RPMI8226 (cell line): ENCODE measurements around the gene TSPAN8.
"Not testable (repeated sequence)": the region's sequence is repeated elsewhere in the genome, so short reads cannot be mapped to it uniquely, and the experiment has no call there.

Source experiments
- DNase-seq: peaks from one replicate; pipeline ENCODE4 v3.0.0-alpha.2; 2015

The TSPAN8 gene

DNA sequence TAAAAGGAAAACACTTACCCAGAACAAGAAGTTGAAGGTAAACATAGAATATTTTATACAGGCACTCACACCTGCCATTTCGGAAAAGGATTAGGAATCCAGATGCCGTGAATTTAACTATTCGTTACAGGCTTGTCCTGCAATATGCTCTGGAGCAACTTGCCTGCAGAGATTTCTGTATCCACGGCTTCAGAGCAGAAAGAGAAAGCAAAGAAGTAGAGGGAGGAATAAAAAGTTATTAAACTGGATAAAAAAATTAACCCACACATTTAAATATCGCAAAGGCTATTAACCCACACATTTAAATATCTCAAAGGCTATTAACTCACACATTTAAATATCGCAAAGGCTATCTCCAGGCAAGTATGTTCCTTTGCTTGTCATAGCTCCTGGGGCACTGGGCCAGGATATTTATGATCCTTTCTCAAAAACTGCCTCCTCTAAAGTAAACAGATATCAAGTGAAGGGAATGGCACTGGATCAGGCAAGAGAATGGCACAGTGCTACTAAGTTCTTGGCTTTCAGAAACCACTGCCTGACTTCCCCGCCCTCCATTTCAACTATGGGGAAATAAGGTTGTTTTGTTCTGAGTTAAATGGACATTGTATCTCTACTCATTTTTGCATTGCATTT lies at the start of gene TSPAN8:
Gene TSPAN8 (minus strand): TSS at position 399 of the 633 bp plus-strand sequence. CDS start 321 bp downstream, at position 78.
- no peak for DNase-seq

DNA sequence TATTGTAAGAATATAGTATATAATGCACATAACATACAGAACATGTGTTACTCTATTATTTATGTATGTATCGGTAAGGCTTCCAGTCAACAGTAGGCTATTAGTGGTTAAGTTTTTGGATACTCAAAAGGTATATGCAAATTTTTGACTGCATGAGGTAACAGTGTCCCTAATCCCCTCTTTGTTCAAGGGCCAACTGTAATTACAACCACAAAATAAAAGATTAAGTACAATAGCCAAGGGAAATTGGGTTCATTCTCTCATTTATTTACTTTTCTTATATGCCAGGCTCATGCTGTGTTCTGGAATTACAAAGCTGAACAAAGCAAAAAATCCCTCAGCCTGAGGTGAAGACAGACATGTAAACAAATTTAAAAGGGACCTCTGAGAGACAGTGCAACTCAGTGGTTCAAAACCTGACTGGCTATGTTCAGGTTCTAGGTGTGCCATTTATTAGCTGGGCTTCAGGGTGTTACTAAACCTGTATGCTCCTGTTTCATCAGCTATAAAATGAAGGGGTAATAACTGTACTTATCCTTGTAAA lies 43.4 kb upstream of the TSPAN8 start:
- no peak for DNase-seq

DNA sequence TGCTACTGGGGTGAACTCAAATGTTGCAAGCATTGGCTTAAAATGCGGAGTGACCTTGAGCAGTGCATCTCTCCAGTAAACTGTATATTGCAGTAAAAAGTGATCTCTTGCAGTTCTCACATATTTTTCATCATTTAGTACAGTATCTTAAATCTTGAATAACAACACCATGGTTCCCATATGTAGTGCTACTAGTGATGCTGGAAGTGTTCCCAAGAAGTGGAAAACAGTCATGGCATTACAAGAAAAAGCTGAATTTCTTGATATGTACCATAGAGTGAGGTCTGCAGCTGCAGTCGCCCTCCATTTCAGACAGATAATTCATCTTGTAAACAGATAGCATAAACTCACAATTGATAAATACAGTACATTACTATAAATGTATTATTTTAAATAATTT lies 42.9 kb upstream of the TSPAN8 start:
- no peak for DNase-seq

DNA sequence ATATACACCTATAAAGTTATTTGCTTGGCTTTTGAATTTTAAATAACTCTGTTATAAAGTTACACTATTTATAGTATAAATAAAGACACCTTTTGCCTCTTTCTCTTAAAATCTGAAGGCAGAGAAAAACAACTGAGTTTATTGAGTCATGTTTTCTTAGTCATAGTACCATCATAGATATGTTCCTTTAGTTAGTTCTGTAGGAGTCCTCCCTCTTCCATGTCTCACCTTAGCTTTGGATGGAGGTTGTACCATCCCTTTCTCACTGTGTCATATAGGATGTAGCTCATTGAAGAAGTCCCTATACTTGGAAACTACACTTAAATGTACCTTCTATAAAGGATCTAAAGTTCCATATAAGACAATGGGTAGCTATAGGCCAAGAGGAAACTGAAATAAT lies 39.7 kb upstream of the TSPAN8 start:
- no peak for DNase-seq

DNA sequence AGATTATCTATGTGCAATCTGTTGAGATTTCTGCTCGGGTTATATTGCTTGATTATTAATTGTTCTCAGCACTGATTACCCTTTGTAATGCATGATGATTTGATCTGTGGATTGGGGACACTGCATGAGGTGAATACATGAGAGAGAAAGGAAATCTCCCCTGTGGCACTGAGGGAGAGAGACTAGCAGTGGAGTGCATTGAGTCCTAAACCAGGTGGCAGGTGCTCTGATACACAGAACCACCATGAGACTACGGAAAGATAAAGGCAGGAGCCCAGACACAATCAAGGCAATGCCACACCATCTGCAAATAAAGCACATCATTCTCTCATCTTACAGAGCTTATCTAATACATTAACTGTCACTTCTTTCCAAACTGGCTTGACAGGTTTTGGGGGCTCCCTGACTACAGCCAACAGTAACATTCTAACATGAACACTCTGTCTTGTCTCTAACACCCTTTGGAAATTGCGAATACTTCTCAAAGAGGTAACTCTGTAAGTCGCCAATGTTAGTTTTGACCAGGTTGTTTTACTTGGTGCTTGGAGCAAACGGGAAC lies 37.6 kb upstream of the TSPAN8 start:
- no peak for DNase-seq

DNA sequence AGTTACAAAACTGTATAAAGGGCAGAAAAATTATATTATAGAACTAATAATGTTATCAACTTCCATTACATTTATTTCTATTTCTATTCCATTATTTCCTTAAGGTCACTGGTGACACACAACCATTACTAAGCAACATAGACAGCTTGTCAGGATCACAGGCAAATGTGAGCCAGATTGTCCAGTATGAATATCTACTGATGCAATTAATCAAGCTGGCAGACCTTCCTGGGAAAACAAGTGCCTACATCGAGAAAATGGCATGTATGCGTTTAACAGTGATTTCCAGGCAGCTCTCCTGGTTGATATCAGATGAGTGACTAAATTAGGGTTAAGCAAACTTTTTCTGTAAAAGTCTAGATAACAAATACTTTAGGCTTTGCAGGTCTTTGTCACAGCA lies 36.9 kb upstream of the TSPAN8 start:
- DNase-seq: no peak

DNA sequence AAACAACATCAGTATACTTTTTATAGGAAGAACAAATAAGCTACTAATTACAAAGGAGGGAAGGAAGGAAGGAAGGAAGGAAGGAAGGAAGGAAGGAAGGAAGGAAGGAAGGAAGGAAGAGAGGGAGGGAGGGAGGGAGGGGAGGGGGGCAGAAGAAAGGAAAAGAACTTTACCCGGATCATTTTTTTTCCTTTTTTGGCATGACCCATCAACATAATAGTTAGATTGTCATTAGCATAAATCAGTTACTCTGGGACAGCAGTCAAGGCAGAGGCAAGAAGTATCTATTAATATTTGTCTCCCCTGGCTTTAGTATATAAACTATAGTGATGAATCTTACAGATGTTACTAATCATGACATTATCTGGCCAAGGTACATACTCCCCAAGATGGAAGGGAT lies 35.2 kb upstream of the TSPAN8 start:
- no peak for DNase-seq

DNA sequence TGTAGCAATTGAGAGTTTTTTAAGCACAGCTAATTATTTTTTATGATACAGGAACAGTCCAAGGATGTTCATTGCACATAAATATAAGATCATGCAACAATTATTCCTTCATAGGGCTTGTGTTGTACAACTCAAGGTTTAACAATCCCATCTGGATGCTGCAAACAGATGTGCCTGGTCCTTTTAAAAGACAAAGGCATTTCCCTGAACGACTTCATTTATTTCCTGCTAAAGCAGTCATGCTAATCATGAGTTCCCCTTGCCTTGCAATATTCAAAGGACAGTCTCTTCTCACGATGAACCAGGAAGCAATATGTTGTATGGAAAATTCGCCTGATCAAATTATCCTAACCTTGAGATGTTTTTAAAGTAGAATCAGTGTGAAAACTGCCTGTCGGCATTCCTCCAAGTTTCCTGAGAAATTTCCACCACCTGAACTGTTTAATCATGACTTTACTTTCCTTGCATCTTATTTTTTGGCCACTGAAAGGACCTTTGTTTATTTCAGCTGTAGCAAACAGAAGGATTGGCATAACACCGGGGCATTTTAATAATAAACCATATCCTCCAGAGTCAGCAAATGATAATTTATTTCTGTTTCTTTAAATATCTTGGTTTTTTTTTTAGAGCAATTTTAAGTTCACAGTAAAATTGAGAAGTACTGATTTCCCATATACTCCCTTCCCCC lies 33.9 kb upstream of the TSPAN8 start:
- DNase-seq: no peak

DNA sequence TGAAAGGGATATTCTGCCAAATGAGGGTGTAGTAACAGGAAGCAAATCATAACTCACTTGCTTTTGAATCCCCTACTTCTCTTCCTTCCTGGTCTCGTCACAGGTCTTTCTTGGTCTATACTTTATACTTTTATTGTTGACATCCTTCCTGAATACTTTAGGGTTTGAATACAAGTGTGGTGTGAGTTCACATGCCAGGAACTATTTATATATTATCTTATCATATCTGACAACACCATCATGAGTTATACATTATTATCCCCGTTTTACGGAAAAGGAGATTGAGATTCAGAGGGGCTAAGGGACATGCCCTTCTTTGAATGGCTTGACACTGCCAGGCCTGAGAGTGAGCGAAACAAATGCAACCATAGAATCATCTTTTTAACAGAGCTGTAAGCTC lies 33.0 kb upstream of the TSPAN8 start:
- no peak for DNase-seq

DNA sequence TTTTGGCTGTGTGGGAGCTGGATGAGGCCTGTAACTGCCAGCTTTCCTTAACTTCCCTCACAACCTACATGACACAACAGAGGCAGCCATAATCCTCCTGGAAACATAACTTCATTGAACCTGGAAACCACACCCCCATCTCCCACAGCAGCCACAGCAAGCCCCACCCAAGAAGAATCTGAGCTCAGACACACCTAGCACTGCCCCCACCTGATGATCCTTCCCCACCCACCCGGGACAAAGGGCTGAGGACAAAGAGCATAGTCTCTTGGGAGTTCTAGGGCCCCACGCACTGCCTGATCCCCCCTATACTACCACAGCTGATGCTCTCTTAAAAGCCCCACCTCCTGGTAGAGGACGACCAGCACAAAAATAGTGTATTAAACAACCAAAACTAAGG lies 29.6 kb upstream of the TSPAN8 start:
- DNase-seq: no peak

DNA sequence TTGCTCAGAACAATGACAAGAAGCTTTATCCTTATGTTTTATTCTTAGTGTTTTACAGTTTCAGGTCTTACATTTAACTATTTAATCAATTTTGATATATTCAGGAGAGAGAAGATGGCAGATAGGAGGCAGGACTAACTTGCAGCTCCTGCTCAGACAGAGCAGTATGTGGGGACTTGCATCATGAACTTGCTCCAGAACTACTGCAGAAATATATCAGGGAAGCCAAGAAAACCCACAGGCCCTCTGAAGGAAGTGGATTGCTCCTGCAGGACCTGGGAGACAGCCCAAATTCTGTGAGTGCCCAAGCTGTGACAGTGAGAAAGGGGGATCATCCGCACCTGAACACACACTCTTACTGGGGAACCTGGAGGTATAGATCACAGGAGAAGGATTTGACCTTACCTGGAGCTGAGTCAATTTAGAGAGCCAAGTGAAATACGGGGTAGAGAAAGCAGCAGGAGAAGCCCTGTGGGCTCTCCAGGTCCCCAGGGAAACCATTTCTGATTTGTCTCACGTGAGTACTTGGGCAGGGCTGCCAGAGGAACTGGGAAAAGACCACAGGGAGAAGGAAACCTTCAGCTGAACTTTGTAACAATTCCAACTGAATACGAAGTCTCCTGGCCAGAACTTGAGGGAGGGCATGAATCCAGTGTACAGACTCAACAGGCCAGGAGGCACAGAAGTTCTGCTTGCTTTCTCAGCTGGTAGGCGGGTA lies 28.9 kb upstream of the TSPAN8 start:
- no peak for DNase-seq

DNA sequence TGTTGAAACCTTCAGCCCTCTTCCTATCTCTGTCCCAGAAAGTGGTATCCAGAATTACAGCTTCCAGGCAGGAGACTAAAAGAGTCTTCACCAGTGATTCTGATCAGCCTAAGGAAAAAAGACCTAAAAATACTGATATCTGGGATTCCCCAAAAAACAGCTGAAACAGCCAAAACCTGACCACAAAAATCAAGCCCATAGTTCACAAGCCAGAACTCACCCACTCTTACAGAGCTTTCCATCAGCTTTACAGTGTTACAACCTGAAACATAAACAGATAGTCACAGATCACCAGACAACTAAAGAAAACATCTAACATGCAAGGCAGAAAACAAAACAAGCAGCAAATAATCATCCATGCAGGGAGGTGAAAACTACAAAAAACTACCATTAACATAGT lies 26.0 kb upstream of the TSPAN8 start:
- DNase-seq: no peak

DNA sequence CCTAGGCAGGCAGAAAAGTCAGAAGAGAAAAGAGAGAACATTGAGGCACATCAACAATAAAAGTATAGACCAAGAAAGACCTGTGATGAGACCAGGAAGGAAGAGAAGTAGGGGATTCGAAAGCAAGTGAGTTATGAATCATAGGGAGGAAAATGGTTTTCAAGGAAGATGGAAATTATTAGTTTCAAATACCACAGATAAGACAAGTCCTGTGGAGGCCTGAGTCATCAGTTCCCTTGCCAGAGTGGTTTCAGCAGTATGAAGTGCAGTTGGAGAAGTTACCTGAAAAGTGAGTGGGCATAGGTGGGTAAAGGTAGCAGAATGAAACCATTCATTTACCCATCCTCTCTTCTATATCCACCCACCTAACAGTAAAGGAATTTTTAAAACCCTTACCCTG lies 25.2 kb upstream of the TSPAN8 start:
- DNase-seq: no peak

DNA sequence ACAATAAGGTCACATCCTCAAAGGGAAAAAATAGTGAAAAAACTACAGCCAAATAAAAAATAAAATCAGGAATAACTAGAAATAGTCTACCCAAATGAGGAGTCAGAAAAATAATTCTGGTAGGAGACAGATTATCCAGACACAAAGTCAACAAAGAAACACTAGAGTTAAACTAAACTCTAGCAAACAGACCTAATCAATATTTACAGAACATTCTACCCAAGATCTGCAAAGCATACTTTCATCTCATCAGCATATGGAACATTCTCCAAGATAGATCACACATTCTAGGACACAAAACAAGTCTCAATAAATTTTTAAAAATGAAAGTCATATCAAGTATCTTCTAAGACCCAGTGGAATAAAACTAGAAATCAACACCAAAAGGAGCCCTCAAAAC lies 20.4 kb upstream of the TSPAN8 start:
- no peak for DNase-seq

DNA sequence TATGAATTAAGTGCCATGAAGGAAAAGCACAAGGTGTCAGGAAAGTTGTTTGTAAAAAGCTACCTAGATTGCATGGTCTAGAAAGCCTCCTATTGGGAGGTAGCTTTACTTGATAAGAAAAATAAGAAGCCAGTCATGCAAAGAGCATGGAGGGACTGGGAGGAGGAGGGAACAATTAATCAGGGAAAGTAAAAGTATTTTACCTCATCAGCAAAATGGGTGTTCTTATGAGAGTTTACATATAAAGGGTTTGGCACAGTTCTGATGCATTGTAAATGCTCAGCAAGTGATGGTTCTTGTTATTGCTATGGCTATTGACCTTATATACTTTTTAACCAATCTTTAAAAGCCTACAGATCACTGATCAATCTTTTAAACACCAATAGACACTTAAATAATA lies 17.0 kb upstream of the TSPAN8 start:
- DNase-seq: no peak

DNA sequence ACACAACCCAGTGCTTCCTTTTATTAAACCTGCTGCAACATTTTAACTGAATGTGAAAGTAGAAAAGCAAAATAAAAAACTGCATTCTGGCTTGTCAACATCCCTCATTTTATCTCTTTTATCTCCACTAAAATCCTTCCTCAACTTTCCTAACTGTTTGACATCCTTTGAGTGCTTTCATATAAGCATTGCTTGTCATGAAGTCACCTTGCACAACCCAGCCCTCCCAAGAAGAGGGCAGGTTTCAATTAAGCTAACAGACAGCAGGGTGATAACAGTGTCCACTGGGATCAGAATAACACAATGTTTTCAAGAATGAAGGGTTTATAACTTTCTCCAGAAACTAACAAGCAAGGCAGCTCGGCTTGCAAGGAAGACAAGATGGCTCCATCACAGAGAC lies 16.3 kb upstream of the TSPAN8 start:
- DNase-seq: no peak

DNA sequence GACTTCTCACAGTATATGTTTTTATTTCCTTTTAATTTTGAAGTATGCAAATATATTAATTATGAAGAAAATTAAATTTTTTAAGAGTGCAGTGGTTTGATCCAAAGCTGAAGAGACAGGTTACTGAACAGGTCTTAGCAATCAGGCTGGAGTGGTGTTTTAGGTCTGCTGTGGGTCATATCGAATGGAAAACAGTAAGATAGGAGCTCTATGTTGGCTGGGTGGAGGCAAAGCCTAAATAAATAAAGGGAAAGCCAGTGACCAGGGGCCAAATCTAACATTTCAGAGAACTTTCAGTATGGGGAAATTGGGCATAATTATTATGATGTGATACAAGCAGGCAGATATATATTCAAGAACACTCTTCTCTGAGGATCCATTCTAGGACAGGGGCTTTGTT lies 12.7 kb upstream of the TSPAN8 start:
- no peak for DNase-seq

DNA sequence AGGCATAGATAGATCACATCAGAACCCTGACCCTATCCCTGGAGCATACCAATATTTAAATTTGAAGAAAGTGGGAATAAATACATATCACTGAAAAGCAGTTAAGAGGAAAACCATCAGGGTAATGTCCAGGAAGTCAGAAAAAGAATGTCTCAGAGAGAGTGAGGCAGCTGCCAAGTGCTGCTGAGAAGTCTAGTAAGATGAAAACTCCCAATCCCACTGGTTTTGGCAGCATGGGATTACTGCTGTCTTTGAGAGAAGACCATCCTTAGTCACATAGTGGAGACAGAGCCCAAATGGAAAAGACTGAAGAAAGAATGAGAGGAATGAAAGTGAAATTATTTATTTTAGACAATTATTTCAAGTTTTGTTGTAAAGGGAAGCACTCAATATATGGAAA lies 11.5 kb upstream of the TSPAN8 start:
- no peak for DNase-seq

DNA sequence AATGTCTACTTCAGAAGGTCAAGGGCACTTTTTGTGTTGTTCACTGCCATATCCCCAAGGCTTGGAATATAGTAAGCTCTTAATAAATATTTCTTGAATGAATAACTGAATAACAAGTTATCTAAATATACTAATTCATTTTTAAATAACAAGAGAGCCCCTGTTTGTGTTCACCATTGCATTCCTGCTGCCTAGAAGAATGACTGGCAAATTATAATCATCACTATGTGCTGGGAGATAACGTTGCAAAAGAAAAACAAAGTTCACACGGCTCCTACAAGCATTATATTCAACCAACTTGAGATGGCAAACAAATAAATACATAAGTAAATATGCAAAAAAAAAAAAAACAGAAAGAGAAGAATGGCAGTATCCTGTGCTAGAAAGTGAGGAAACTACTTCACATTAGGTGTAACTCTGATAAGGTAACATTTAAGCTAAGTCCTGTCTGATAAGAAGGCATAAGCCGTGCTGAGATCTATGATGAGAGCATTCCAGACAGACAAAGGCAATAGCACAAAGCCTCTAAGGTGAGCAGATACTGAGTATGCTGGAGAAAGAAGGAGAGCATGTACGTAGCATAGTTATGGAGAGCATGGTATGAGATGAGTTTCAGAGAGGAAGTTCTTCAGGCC lies 9.2 kb upstream of the TSPAN8 start:
- no peak for DNase-seq

DNA sequence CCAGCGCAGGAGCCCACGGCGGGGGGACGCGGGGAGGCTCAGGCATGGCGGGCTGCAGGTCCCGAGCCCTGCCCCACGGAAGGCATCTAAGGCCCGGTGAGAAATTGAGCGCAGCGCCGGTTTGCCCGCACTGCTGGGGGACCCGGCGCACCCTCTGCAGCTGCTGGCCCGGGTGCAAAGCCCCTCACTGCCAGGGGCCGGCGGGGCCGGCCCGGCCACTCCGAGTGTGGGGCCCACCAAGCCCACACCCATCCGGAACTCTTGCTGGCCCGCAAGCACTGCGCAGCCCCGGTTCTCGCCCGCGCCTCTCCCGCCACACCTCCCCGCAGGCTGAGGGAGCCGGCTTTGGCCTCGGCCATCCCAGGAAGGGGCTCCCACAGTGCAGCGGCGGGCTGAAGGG lies 8.5 kb upstream of the TSPAN8 start:
- DNase-seq: no peak

DNA sequence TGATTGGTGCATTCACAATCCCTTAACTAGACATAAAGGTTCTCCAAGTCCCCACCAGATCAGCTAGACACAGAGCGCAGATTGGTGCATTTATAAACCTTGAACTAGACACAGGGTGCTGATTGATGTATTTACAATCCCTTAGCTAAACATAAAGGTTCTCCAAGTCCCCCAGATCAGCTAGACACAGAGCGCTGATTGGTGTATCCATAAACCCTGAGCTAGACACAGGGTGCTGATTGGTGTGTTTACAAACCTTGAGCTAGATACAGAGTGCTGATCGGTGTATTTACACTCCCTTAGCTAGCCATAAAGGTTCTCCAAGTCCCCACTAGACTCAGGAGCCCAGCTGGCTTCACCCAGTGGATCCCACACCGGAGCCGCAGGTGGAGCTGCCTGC lies 8.0 kb upstream of the TSPAN8 start:
- DNase-seq: not testable (repeated sequence)

DNA sequence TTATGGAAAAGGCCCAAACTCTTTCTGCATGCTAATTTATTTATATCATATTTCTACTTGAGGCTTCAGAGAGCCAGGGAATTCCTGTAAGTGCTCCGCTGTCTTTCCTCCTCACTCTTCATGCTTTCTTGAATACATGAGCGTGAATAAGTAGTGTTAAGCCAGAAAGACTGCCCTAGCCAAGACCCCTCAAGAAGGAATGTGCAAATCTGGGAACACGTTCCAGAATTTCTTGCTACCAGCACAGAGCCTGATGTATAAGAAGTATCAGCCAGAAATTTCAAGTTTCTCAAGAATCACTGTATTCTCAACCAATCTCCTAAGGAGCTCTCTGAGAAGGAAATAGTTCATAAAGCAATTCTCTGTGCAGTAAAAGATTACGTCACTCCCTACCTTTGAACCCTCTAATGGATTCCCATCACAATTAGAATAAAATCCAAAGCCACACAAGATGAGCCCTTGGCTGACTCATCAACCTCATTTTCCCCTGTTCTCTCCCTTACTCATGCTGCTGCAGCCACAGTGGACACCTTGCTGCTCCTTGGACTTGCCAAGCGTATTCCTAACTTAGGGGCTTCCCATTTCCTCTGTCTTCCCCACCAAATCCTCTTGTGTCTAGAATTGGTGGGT lies 6.9 kb upstream of the TSPAN8 start:
- DNase-seq: no peak

DNA sequence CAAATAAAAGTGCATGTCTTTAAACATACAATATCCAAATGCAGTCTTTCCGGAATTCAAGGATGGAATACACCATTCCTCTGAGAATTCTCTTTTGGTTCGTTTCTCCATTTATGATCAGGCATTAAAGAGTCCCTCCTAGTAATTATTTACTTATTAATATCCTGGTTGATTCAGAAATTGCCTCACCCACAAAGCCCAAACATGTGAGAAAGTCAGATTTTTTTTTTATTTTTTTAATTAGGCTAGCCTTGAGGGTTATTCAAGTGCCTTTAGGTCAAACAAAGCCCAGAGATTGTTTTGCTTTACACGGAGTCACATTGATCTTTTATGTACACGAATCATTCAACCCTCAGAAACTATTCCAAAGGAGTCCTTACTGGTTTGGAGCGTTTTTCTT lies 6.4 kb upstream of the TSPAN8 start:
- no peak for DNase-seq
